ENCODE results near the gene KIFAP3. TPM values are rescaled to one million over a fixed set of nuclear protein-coding genes. Genes with fewer than 3 reads are reported as not detected.
"Not testable (repeated sequence)": the region's sequence is repeated elsewhere in the genome, so short reads cannot be mapped to it uniquely, and the experiment has no call there.

The KIFAP3 gene
- total RNA-seq, 1 donor from 2014 or later = 55.9 TPM

DNA sequence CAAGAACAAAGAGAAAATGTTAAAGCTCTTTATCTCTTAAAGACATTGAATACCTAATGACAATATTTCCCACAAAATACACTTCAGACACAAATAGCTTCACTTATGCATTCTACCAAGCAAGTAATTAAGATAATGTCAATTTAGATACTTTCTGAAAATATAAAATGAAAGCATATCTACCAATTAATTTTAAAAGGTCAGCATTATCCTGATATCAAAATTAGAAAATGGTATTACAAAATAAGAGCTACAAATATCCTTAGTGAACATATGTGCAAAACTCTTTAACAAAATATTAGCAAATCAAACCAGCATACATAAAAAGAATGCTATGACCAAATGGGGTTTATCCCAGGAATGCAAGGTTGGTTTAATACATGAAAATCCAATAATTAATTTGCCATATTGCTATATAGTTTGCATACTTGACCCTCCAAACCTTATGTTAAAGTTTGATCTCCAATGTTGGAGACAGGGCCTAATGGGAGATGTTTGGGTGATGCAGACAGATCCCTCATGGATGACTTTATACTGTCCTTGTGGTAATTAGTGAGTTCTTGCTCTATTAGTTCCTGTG lies 4.2 kb upstream of the KIFAP3 start:
- TF ChIP-seq CTCF (IDR thresholded peaks at IDR 0.05; ENCODE audit: borderline replicate concordance) = no peak
- Histone ChIP-seq H3K4me1 (peaks cover 18% of the 10 kb centered on the region), H3K27ac (replicated peaks) (no peak overlapping the region), H3K9me3 (replicated peaks) (peaks cover 28% of the 10 kb centered on the region), H3K4me3 (no peak overlapping the region), H3K27me3 (ENCODE audit: low read depth) (no peaks in the 10 kb centered on the region), H3K36me3 (no peaks in the 10 kb centered on the region)
- intact Hi-C loops (cut with micrococcal nuclease) = no loop called here
- no peak for DNase-seq

DNA sequence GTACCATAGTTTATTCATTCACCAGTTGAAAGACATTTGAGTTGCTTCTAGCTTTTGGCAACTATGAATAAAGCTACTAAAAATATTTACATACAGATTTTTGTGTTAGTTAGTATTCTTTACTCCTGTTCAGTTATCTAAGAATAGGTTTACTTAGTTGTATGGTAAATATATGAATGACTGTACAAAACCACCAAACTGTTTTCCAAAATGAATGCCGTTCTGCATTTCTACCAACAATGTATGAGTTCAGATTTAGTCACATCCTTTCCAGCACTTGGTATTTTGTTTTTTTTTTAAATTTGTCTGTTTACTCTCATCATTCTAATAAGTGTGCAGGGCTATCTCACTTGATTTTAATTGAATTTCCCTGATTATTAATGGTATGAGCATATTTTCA lies 3.4 kb upstream of the KIFAP3 start:
- no peaks in the 10 kb centered on the region for H3K27me3 ChIP-seq (ENCODE audit: low read depth)
- no peak overlapping the region for H3K27ac ChIP-seq (replicated peaks)
- H3K4me3 ChIP-seq = no peak overlapping the region
- no peak for TF ChIP-seq CTCF (IDR thresholded peaks at IDR 0.05; ENCODE audit: borderline replicate concordance)
- intact Hi-C loops (cut with micrococcal nuclease) = no loop called here
- H3K36me3 ChIP-seq = no peaks in the 10 kb centered on the region
- peaks cover 25% of the 10 kb centered on the region for H3K4me1 ChIP-seq
- H3K9me3 ChIP-seq (replicated peaks) = peaks cover 28% of the 10 kb centered on the region
- DNase-seq = no peak

DNA sequence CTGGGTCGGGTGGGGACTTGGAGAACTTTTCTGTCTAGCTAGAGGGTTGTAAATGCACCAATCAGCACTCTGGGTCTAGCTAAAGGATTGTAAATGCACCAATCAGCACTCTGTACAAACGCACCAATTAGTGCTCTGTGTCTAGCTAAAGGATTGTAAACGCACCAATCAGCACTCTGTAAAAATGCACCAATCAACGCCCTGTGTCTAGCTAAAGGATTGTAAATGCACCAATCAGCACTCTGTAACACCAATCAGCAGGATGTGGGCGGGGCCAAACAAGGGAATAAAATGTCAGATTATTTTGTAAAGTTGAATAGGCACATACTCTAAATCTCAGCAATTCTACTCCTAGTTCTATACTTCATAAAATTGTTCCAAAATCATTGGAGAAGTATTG lies 2.5 kb upstream of the KIFAP3 start:
- H3K36me3 ChIP-seq; H3K4me3 ChIP-seq; H3K27me3 ChIP-seq (ENCODE audit: low read depth); DNase-seq; intact Hi-C loops (cut with micrococcal nuclease); H3K27ac ChIP-seq (replicated peaks): not testable (repeated sequence)
- H3K4me1 ChIP-seq = peaks cover 33% of the 10 kb centered on the region
- H3K9me3 ChIP-seq (replicated peaks) = peaks cover 28% of the 10 kb centered on the region

DNA sequence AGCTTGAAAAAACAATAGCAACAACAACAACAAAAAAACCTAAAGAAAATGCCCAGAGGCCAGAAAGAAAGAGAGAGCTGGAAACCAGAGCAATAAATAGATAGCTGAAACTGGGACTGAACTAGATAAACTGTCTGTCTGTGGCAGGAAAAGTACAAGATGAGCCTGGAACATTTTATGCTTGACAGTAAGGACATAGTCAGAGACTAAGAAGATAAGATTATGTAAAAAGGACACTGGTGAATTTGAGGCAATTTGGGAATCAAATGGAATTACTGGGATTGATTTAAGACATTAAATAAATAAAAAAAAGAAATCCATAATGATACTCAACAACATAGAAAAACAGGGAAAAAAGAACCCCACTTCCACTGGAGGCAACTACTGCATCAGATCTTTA lies 1.7 kb upstream of the KIFAP3 start:
- Histone ChIP-seq H3K4me1 (peaks cover 33% of the 10 kb centered on the region), H3K27ac (replicated peaks) (peak overlapping the region; percentile 2), H3K4me3 (no peak overlapping the region), H3K9me3 (replicated peaks) (peaks cover 36% of the 10 kb centered on the region), H3K27me3 (ENCODE audit: low read depth) (no peaks in the 10 kb centered on the region), H3K36me3 (peaks cover 7% of the 10 kb centered on the region)
- DNase-seq = no peak
- intact Hi-C loops (cut with micrococcal nuclease) = no loop called here
- TF ChIP-seq CTCF (IDR thresholded peaks at IDR 0.05; ENCODE audit: borderline replicate concordance) = no peak

DNA sequence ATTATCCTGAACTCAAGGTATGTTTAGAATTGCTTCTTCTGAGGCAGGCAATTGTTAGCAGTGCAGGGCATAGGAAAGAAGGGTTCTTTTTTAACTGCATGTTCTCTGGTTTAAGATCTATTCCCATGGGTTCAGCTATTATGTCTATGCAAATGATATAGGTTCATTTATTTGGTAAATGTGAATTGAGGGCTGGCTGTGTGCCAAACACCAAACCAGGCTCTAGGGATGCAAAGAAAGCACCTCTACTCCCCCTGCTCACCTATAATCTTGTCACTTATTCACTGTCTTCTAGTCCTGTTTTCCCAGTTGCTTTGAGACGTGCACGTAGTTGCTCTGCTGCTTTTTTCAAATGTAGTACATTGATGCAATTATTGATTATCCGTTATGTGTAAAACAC lies 691 bp upstream of the KIFAP3 start:
- no peak for TF ChIP-seq CTCF (IDR thresholded peaks at IDR 0.05; ENCODE audit: borderline replicate concordance)
- Histone ChIP-seq H3K27me3 (ENCODE audit: low read depth) (no peaks in the 10 kb centered on the region), H3K36me3 (peaks cover 11% of the 10 kb centered on the region), H3K9me3 (replicated peaks) (peaks cover 43% of the 10 kb centered on the region), H3K27ac (replicated peaks) (peak overlapping the region; percentile 87), H3K4me1 (peaks cover 33% of the 10 kb centered on the region), H3K4me3 (peak overlapping the region; percentile 80)
- intact Hi-C loops (cut with micrococcal nuclease) = no loop called here
- DNase-seq = no peak

DNA sequence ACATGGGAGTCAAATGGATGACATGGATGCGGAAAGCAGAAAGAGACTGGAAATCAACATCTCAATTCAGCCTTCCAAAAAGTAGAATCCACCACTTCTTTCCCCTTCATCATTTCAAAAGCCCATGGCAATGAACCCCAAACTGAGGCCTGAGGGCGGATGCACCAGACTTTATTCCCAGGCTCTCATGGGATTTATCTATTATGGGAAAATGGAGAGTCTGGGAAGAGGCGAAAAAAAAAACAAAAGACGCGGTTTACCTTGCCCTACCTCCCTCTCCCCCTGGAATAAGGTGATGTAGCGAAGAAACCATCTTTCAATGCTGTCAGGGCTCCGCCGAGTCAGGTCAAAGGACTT lies 624 bp downstream of the KIFAP3 start:
- TF ChIP-seq CTCF (IDR thresholded peaks at IDR 0.05; ENCODE audit: borderline replicate concordance) = no peak
- Histone ChIP-seq H3K36me3 (peaks cover 11% of the 10 kb centered on the region), H3K27ac (replicated peaks) (peak overlapping the region; percentile 87), H3K9me3 (replicated peaks) (peaks cover 33% of the 10 kb centered on the region), H3K4me3 (peak overlapping the region; percentile 80), H3K4me1 (peaks cover 33% of the 10 kb centered on the region), H3K27me3 (ENCODE audit: low read depth) (no peaks in the 10 kb centered on the region)
- intact Hi-C loops (cut with micrococcal nuclease) = no loop called here
- DNase-seq = no peak

All from left ventricle myocardium inferior (tissue), 1 donor.